NCI-H146 treated with DMSO at 0.1 percent for 48 hours (cell line): ENCODE data around the gene SLC38A9.

Source experiments
- DNase-seq: peaks from one replicate; lab custom pipeline; 2025; ENCODE audit not compliant: unreplicated experiment; lab: John Stamatoyannopoulos, UW

The SLC38A9 gene

GRCh38 chr5:55584398-55585205 is 127.5 kb downstream of the SLC38A9 start:
- DNase-seq, result no peak

DNA sequence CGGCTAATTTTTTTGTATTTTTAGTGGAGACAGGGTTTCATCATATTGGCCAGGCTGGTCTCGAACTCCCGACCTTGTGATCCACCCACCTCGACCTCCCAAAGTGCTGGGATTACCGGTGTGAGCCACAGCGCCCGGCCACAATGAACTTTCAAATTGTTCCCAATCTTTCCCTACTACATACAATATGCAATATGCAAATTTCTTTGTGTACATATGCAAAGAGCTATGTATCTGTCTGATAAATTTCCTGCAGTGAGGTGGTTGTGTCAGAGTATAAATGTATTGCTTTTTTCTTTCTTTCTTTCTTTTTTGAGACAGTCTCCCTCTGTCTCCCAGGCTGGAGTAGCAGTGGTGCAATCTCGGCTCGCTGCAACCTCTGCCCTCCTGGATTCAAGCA is 128.5 kb downstream of the SLC38A9 start:
- DNase-seq, result no peak

- DNase-seq, result no peak
Observed at GRCh38 chr5:55582256-55582655, 129.9 kb downstream of the SLC38A9 start.

DNA sequence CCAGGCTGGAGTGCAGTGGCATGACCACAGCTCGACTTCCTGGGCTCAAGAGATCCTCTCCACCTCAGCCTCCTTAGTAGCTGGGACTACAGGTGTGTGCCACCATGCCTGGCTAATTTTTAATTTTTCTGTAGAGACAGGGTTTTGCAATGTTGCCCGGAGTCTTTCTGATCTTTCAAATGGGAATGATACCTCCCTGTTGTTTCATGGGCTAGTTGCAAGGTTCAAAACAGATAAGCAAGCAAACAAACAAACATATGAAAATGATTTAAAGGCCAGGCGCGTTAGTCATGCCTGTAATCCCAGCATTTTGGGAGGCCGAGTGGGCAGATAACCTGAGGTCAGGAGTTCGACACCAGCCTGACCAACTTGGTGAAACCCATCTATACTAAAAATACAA is 132.1 kb downstream of the SLC38A9 start:
- no peak for DNase-seq

GRCh38 chr5:55578771-55579170 is 133.4 kb downstream of the SLC38A9 start:
- DNase-seq, result no peak

- DNase-seq, result no peak
Observed at GRCh38 chr5:55577353-55578060, 134.6 kb downstream of the SLC38A9 start.

DNA sequence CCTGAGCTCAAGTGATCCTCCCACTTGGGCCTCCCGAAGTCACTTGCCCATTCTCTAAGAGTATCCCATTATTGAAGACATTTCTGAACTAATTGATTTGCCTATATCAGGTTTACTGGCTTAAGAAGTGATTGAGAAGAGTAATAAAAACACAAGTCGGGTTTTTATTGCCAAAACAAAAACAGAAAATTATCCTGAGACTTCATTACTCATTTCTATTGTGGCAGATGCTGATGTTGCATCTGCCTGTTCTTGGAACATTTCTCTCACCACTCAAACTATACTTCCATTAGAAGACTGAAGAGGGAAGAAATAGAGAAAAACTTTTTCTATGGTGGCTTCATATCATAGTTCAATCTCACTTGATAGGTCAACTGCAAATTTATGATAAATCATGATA is 135.5 kb downstream of the SLC38A9 start:
- DNase-seq, result no peak
